HG02938 (cell line): ENCODE data around the gene GLI1.
"Not testable (repeated sequence)": the region's sequence is repeated elsewhere in the genome, so short reads cannot be mapped to it uniquely, and the experiment has no call there.

Source experiments
- ATAC-seq: cut with Tn5 transposase; IDR thresholded peaks from one replicate; pipeline ENCODE4 v1.9.1; 2021; ENCODE audit warnings: mild to moderate bottlenecking, moderate library complexity; ENCODE audit not compliant: unreplicated experiment

The GLI1 gene

DNA sequence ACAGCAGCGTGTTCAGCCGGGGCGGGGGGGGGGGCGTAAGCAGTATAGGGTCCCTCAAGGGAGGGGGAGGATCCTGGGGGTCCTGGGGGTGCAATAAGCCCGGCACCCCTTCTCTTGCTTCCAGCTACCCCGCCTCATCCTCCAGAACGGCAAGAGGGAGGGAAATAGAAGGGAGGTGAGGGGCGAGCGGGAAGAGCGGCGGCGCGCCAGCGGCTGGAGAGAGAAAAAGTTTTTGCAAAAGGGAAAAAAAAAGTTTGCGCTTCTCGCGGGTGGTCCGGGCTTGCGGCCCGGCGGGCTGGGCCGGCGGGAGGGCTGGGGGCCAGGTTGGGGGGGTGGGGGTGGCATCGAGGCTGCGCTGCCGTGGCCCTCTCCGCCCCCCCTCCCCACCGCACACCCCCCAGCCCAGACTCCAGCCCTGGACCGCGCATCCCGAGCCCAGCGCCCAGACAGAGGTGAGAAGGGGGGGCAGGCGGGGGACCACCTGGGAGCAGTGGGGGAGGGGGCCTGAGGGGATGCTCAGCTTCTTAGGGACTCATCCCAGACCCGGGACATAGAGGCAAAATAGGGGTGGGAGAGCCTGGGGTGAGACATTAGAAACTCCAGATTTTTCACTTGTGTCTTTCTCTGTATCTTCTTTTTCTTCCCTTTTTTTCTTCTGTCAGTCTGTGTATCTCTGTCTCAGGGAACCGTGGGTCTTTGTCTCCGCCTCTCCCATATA, at the start of gene GLI1:
Gene GLI1, plus strand, starts transcription at position 36 of the 718 bp plus-strand sequence. CDS start 3,907 bp downstream, outside the sequence.
- ATAC-seq, result no peak

DNA sequence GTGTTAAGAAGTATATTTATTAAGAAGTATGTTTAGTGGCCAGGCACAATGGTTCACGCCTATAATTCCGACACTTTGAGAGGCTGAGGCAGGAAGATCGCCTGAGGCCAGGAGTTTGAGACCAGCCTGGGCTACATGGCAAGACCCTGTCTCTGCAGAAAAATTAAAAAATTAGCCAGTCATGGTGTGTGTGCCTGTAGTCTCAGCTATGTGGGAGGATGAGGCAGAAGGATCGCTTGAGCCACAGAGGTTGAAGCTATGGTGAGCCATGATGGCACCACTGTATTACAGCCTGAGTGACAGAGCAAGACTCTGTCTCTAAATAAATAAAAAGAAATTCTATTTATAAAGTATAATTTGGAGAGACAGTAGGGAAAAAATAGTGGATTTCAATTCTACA, 49.1 kb upstream of the GLI1 start:
- ATAC-seq, result no peak

DNA sequence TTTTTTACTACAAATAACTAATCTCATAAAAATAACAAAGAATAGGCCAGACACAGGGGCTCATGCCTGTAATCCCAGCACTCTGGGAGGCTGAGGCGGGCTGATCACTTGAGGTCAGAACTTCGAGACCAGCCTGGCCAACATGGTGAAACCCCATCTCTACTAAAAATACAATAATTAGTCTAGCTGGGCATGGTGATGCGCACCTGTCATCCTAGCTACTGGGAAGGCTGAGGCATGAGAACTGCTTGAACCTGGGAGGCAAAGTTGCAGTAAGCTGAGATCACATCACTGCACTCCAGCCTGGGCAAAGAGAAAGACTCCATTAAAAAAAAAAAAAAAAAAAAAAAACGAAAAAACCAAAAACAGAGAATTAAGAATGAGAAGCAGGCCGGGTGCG, 45.4 kb upstream of the GLI1 start:
- ATAC-seq, result not testable (repeated sequence)

DNA sequence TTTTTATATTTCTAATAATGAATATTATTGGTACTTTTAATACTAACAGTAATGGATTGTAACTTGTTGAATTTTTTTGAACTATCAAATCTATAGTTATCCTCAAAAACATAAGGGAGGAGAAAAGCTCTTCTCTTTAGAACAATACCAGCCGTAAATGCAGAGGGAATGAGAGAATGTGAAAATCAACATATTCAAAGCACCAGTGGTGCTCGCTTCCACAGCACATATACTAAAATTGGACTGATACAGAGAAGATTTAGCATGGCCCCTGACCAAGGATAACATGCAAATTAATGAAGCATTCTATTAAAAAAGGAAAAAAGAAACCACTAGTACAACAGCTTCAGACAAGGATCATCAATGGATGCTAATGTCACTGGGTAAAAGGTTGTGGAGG, 44.5 kb upstream of the GLI1 start:
- ATAC-seq, result no peak

DNA sequence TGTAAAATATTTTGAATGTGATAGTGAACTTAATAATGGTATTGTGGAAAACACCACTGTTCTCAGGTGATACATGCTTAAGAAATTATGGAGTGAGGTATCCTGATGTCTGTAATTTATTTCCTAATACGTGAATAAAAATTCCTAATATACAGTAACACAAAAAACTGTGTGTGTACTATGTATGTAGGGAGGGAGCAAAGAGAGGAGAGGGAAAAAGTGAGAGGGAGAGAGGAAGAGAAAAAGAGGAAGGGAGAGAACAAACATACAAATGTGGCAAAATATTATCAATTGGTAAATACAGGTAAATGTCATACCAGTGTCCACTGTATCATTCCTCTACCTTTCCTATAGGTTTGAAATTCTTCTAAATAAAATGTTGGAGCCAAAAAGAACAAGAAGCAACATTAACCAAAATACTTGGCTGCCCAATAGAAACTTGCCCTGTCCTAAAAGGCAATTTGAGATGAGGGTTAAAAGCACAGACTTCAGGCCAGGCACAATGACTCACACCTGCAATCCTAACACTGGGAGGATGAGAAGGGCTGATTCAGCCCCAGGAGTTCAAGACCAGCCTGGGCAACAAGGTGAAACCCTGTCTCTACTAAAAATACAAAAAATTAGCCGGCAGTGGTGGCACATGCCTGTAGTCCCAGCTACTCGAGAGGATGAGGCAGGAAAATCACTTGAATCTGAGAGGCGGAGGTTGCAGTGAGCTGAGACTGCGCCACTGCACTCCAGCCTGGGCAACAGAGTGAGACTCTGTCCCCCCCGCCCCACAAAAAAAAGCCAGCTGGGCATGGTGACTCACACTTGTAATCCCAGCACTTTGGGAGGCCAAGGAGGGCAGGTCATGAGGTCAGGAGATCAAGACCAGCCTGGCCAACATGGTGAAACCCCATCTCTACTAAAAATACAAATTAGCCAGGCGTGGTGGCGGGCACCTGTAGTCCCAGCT, 43.3 kb upstream of the GLI1 start:
- no peak for ATAC-seq

DNA sequence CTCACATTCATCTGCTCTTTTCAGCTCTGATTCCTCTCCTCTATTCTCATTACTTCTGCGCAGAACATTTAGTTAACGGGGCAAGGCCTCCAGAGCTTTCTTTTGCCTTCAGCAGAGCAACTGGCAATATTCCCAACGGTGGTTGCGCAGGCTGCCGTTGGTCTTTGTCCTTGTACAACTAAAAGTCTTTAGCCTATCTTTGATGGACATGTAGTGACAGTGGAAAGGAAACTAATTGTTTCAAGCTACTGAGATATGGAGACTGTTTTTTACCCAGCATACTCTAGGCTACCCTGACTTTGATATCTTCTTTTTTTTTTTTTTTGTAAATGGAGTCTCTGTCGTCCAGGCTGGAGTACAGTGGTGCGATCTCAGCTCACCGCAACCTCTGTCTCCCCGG, 41.3 kb upstream of the GLI1 start:
- no peak for ATAC-seq

DNA sequence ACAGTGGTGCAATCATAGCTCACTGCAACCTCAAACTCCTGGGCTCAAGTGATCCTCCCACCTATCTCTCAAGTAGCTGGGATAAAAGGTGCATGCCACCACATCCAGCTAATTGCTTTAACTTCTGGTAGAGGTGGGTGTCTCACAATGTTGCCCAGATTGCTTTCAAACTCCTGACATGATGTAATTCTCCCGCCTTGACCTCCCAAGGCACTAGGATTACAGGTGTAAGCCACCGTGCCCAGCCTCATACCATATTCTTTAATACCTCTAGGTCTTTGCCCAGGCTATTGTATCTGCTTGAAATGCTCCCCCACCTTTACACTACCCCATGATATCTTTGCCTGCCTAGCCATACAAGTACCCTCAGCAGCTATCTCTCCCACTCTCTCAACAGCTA, 40.1 kb upstream of the GLI1 start:
- no peak for ATAC-seq

DNA sequence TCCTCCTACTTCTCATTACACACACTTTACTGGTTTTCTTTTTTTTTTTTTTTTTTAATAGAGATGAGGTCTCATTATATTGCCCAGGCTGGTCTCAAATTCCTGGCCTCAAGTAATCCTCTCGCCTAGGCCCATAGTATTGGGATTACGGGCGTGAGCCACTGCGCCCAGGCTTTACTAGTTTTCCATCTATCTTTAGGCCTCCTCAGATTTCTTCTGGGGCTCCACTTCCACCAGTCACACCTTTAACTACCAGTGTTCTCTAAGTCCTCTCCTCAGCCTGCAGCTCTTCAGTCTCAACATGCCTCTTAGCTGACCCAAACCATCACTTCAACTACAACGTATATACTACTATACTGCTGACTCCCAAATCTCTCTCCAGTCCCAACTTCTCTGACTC, 39.1 kb upstream of the GLI1 start:
- ATAC-seq, result no peak

DNA sequence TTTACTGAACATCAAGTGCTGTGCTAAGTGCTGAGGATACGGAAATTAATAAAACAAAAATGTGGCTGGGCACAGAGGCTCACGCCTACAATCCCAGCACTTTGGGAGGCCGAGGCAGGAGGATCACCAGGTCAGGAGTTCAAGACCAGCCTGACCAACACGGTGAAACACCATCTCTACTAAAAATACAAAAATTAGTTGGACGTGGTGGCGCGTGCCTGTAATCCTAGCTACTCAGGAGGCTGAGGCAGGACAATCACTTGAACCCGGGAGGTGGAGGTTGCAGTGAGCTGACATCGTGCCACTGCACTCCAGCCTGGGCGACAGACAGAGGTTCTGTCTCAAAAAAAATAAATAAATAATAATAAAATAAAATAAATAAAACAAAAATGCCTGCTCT, 32.6 kb upstream of the GLI1 start:
- ATAC-seq, result not testable (repeated sequence)

DNA sequence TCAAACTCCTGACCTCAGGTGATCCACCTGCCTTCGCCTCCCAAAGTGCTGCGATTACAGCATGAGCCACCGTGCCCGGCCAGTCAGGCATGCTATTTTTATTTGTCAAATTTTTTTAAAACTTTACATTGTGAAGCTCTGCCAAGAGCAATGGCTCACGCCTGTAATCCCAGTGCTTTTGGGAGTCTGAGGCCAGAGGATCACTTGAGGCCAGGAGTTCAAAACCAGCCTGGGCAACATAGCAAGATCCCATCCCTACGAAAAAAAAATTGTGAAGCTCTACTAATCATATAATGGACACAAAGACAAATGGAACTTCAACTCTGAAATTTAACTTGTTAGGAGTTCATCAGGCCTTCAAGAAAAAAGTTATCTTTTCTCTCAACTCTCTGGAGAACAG, 30.6 kb upstream of the GLI1 start:
- no peak for ATAC-seq

DNA sequence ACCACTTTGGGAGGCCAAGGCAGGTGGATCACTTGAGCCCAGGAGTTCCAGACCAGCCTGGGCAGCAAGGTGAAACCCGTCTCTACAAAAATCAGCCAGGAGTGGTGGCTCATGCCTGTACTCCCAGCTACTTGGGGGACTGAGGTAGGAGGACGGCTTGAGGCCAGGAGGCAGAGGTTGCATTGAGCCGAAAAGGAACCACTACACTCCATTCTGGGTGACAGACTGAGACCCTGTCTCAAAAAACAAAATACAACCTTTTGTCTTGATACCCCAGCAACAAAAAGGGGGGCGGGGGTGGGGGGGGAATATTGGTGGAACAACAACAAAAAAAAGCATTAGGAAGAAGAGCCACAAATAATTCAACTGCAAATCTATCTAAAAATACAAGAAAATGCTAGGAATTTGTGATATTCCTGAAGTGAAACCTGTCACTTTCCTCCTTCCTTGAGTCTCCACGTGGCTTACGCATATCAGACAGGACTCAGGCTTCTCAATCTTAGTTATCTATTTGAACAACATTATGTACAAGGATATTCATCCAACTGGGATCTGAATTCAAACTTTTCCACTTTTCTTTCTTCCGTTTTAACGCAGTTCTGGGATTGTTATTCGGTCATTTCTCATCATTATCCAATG, 30.0 kb upstream of the GLI1 start:
- ATAC-seq, result no peak

DNA sequence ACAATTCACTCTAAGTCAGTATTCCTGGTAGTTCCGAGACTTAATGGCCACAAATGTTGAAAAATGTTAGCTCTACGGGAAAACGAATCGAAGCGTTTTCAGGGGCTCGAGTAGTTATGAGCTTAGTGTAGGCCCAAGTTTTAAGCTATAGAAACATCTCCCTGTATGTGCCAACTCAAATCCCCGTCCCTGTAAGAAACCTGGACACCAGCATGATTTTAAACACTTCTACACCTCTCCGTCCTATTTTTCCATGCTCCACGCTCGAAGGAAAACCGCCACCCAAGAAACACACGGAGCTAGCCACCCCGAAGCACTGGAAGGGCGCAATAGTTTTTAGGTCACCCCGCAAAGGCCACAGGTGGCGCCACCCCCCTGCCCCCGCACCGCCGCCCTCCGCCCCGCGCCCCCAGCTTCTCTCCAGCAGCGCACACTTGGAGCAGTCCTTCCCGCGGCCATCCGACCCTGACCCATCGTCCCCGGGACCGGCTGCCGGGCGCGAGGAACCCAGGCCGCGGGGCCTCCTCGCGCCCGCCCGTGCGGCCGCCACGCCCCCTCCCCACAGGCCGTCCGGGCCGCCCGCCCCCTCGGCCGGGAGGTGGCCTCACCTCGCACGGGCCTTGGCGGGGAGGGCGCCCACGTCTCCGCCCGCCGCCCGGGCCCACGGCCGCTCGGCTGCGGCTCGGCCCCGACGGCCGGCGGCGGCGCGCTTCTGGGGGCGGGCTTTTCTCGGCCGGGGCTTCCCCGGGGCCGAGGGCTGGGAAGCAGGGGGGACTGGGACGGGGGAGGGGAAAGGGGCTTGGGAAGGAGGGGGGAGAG, 29.3 kb upstream of the GLI1 start:
- ATAC-seq, result peak; percentile 31

DNA sequence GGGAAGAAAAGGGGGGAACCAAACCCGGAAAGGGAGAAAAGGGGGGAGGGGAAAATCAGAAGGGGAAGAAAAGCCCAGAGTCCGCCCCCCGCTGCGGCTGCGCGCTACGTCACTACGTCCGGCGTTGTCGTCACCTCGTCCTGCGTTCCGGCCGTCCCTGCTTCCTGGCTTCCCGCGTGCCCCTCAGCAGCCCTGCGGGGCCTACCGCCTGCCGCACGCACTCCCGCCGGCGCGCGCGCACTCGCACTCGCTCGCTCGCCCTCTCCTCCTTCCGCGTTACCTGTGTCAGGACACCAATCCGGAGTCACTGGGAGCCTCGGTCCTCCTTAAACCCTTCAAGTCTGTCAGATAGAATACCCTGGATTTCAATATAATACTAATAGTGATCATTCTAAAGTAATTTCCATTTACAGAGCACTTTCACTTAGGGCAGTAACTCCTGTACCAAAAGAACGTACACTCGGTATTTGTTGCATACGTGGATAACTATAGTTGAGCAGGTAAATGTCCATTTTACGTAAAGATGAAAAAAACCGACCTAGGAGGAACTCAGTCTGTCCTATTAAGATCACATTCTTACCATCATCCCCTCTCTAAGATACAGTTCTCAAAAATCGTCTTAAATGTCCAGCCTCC, 28.5 kb upstream of the GLI1 start, which contains the start of gene R3HDM2:
Gene R3HDM2, minus strand, starts transcription at position 113 of the 636 bp plus-strand sequence. CDS start 120,615 bp downstream, outside the sequence.
- ATAC-seq, result peak; percentile 88

DNA sequence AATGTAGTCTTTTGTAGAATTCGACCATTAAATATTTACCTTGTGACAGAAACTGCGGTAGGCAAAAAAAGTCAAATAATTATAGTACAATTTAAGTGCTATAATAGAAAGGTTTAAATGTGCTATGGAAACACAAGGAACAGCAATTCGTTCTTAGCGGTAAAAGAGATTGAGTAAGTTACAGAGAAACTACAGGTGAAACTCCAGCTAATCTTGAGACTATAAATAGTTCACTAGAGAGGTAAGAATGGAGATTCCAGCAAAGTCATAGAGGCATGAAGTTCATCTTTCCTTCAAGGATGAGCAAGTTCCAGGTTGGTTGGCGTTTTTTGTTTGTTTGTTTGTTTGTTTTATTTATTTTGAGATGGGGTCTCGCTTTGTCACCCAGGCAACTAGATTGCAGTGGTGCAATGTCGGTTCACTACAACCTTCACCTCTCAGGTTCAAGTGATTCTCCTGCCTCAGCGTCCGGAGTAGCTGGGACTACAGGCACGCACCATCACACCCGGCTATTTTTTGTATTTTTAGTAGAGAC, 27.9 kb upstream of the GLI1 start:
- no peak for ATAC-seq

DNA sequence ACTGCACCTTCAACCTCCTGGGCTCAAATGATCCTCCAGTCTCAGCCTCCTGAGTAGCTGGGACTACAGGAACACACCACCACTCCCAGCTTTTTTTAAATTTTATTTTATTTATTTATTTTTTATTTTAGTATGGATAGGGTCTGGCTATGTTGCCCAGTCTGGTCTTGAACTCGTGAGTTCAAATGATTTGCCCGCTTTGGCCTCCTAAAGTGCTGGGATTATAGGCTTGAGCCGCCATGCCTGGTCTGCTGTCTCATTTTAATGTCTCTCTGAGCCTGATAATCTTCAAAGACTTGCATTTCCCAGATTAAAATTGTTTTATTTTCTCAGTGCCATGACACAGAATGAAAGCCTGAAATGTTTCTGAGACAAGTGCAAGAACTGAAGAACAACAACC, 26.2 kb upstream of the GLI1 start:
- ATAC-seq, result no peak

DNA sequence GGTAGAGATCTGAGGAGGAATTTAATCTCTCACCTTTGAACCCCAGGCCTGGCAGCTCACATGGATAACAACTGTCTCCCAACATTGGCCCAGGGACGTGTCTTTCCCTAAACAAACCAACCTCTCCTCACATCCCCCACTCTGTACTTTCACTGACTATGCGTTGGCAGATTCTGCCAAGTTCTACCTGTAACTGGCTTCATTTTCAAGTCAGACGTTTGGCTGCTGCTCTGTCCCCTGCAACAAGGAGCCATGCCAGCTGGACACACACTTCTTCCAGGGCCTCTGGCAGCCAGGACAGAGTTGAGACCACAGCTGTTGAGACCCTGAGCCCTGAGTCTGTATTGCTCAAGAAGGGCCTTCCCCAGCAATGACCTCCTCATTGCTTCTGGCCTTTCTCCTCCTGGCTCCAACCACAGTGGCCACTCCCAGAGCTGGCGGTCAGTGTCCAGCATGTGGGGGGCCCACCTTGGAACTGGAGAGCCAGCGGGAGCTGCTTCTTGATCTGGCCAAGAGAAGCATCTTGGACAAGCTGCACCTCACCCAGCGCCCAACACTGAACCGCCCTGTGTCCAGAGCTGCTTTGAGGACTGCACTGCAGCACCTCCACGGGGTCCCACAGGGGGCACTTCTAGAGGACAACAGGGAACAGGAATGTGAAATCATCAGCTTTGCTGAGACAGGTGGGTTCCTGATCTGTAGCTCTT, 24.9 kb upstream of the GLI1 start, which contains the start of gene INHBC:
Gene INHBC, plus strand, starts transcription at position 268 of the 707 bp plus-strand sequence. Its CDS starts 103 bp downstream, at position 371.
- no peak for ATAC-seq

DNA sequence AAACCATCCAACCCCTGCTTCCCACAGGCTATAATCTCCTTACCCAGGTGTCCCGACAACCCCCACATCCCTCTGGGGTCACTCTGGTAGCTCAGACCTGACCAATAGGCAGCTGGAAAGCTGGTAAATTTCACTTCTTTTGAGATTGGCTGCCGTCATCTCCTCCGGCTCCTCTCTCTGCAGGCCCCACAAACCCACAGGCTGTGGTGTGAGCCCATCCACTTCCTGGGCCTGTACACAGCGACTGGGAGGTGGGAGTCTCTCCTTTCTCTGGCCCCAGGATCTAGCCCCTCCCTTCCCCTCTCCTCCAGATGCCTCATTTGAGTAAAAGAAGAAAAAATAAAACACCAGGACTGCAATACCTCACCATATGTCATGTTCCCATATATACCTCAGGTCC, 24.3 kb upstream of the GLI1 start:
- no peak for ATAC-seq

DNA sequence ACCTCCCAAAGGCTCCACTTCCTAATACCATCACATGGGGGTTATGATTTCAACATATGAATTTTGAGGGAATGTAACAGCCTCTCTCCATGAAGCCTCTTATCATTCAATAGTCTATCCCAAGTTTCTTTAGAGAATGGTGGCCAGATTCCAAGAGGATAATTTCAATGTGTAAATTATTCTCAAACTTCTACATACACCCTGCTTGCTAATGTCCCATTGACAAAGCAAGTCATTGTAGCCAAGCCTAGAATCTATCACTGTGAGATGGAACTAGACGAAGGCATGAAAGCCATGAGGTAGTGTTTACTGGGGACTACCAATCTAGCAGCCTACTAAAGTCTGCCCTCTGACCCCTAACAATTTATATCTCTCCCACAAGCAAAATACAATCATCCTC, 21.2 kb upstream of the GLI1 start:
- no peak for ATAC-seq

DNA sequence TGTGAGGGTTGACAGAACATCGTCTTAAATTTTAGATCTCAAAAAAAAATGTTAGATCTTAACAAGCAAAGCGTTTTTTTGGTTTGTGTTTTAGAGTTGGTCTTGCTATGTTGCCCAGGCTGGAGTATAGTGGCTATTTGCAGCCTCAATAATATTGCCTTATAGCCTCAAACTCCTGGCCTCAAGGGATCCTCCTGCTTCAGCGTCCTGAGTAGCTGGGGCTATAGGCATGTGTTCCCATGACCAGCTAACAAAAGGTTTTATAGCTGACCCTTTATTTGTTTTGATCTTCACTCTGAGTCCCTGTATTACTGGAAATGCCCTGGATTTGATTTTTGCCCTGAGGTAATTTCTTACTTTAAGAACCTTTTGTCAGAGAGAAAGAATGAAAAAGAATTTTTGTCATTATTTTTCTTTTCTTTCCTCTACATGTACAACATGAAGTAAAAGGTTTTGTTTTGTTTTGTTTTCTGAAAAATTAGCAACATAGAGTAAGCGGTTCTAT, 19.8 kb upstream of the GLI1 start:
- ATAC-seq, result no peak
